ENCODE measurements around the gene SIX6. TPM values are rescaled to one million over a fixed set of nuclear protein-coding genes. Genes with fewer than 3 reads are reported as not detected.

The SIX6 gene
- polyA plus RNA-seq, 1 experiment, result not detected

DNA sequence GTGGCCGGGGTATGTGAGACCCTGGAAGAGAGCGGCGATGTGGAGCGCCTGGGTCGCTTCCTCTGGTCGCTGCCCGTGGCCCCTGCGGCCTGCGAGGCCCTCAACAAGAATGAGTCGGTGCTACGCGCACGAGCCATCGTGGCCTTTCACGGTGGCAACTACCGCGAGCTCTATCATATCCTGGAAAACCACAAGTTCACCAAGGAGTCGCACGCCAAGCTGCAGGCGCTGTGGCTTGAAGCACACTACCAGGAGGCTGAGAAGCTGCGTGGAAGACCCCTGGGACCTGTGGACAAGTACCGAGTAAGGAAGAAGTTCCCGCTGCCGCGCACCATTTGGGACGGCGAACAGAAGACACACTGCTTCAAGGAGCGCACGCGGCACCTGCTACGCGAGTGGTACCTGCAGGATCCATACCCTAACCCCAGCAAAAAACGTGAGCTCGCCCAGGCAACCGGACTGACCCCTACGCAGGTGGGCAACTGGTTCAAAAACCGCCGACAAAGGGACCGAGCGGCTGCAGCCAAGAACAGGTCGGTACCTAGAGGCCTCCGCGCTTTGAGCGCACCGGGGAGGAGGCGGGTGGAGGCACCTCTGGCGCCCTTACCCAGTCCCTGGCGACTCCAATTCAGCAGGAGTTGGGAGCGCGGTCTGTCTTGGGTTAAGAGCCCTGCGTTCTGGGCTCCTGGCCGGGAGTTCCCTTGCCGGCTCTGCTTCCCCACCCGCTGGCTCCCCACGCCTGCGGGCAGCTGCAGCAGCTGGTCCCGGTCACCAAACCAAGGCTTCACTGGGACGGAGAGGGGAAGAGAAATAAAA is 700 bp downstream of the SIX6 start:
- Histone ChIP-seq H3K27me3 (ENCODE audit: control insufficient read depth, insufficient read depth, low read length) (peaks cover 70% of the 10 kb centered on the region), H3K36me3 (ENCODE audit: control insufficient read depth, insufficient read depth, low read length) (no peaks in the 10 kb centered on the region), H3K4me3 (ENCODE audit: low read depth, low read length) (no peak overlapping the region)
- ChIA-PET POLR2A (no interaction called here), CTCF (no interaction called here)
- DNase-seq (ENCODE audit: low read depth), result no peak
- TF ChIP-seq, protein P1, sequence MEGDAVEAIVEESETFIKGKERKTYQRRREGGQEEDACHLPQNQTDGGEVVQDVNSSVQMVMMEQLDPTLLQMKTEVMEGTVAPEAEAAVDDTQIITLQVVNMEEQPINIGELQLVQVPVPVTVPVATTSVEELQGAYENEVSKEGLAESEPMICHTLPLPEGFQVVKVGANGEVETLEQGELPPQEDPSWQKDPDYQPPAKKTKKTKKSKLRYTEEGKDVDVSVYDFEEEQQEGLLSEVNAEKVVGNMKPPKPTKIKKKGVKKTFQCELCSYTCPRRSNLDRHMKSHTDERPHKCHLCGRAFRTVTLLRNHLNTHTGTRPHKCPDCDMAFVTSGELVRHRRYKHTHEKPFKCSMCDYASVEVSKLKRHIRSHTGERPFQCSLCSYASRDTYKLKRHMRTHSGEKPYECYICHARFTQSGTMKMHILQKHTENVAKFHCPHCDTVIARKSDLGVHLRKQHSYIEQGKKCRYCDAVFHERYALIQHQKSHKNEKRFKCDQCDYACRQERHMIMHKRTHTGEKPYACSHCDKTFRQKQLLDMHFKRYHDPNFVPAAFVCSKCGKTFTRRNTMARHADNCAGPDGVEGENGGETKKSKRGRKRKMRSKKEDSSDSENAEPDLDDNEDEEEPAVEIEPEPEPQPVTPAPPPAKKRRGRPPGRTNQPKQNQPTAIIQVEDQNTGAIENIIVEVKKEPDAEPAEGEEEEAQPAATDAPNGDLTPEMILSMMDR (IDR thresholded peaks at IDR 0.05; ENCODE audit: insufficient read depth, low read depth, low read length), result no peak

DNA sequence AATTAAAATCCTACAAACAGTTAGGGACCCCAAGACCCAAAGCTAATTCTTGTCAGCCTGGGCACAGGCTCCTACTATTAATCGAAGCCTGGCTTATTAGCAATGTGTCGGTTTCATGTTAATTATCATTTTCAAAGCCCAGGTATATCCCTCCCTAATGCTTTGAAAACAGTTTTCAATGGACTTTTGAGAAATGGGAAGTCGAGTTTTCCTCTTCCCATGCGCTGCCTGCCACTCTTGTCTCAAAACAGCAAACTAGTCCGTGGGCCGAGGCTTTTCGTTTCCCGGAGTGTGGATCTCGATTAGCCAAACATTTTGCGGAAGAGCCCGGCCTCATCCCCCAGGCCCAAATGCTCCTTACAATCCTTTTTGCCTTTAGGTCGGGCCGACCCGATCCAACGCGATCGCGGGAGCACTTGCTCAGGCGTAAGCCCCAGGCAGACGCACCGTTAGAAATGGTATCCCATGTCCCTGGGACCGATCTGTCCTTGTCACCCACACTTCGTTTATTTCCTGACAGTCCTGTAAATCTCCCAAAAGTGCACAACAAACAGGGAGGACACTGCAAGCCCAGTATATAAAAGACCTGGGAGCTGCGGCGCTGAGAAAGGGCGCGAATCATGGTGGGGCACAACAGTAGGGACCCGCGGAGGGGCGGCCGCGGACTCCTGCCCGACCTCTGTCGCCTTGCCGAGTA is 1.5 kb downstream of the SIX6 start:
- H3K27me3 ChIP-seq (ENCODE audit: control insufficient read depth, insufficient read depth, low read length), result peaks cover 73% of the 10 kb centered on the region
- TF ChIP-seq, protein P1 (IDR thresholded peaks at IDR 0.05; ENCODE audit: insufficient read depth, low read depth, low read length), result no peak
- ChIA-PET POLR2A (no interaction called here), CTCF (no interaction called here)
- H3K36me3 ChIP-seq (ENCODE audit: control insufficient read depth, insufficient read depth, low read length), result no peaks in the 10 kb centered on the region
- no peak for DNase-seq (ENCODE audit: low read depth)
- no peak overlapping the region for H3K4me3 ChIP-seq (ENCODE audit: low read depth, low read length)

DNA sequence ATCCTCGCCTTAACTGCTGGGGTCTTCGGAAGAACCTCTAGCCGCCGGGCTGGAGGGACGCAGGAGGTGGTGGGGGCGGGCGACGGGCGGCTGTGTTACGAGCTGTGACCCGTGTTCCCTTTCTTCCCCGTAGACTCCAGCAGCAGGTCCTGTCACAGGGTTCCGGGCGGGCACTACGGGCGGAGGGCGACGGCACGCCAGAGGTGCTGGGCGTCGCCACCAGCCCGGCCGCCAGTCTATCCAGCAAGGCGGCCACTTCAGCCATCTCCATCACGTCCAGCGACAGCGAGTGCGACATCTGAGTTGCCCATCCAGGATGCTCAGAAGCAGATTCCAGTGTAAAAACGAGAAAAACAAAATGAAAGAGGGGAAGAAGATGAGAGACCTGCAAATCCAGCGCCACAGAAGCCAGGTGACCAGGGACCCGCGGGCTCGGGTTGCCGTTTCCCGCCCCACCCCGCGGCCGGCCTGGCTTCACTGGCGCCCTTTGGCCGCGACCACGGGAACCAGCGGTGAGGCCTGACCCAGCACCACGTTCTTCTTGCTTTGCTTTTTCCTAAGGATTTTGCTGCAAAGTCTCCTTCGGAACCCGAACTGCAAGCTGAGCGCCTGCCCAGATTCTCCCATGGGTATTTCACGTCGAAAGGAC is 2.1 kb downstream of the SIX6 start:
- TF ChIP-seq, protein P1 (IDR thresholded peaks at IDR 0.05; ENCODE audit: insufficient read depth, low read depth, low read length), result no peak
- peaks cover 69% of the 10 kb centered on the region for H3K27me3 ChIP-seq (ENCODE audit: control insufficient read depth, insufficient read depth, low read length)
- H3K4me3 ChIP-seq (ENCODE audit: low read depth, low read length), result no peak overlapping the region
- ChIA-PET CTCF (interaction anchor here (0.6 to 1.1 kb wide), 3 partner anchors 11 to 449 kb away, joined by 3 read pairs; no protein-coding TSS in a partner anchor), POLR2A (no interaction called here)
- DNase-seq (ENCODE audit: low read depth), result no peak
- H3K36me3 ChIP-seq (ENCODE audit: control insufficient read depth, insufficient read depth, low read length), result no peaks in the 10 kb centered on the region

DNA sequence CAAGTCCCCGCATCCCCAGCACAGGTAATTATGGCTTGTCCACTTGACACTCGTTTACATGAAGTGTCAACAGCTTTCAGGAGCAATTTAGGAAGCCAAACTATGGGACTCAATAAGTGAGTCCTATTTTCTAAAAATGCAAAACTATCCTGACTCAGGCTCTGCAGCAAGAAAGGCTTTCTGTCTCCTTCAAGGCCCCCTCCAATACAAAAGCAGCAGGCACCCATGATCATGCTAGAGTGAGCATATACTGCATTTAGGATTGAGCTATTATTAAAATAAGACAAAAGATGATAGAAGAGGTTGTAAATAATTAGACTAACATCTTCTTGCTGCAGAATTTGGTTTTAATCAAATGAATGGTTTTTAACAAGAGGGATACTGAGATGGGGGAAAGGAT is 3.2 kb downstream of the SIX6 start:
- Histone ChIP-seq H3K4me3 (ENCODE audit: low read depth, low read length) (no peak overlapping the region), H3K27me3 (ENCODE audit: control insufficient read depth, insufficient read depth, low read length) (peaks cover 67% of the 10 kb centered on the region), H3K36me3 (ENCODE audit: control insufficient read depth, insufficient read depth, low read length) (no peaks in the 10 kb centered on the region)
- CTCF ChIA-PET, result interaction anchor here (1.0 kb wide), 1 partner anchor 30 kb away, joined by 3 read pairs; no protein-coding TSS in a partner anchor
- POLR2A ChIA-PET, result no interaction called here
- TF ChIP-seq, protein P1 (IDR thresholded peaks at IDR 0.05; ENCODE audit: insufficient read depth, low read depth, low read length), result no peak
- no peak for DNase-seq (ENCODE audit: low read depth)

DNA sequence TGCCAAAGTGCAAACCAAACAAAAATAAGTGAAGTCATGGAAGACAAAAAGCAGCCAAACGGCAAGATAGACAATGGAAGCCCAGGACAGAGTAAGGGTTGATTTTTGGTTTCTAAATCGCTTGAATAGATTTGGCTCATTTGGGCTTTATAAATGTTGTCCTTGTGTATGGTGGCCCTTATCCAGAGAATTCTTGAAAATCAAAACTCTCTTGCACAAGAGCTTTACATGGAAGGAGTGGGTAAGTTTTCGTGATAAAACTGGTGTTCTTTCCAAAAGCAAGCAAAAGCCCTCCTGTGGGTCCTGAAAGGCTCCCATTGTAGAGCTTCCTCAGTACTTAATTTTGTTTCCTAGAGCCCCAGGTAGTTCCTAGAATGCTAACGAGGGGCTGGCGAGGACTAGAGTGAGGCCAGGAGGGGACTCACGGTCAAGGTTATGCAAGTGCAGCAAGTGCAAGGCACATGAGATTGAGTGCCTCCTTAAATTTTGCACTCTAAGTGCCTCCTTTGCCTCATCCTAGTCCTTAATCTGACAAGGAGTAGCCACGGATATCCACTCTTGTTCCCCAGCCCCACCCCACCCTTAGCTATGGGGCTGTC is 4.1 kb downstream of the SIX6 start:
- ChIA-PET POLR2A (no interaction called here), CTCF (no interaction called here)
- TF ChIP-seq, protein P1 (IDR thresholded peaks at IDR 0.05; ENCODE audit: insufficient read depth, low read depth, low read length), result no peak
- H3K4me3 ChIP-seq (ENCODE audit: low read depth, low read length), result no peak overlapping the region
- no peaks in the 10 kb centered on the region for H3K36me3 ChIP-seq (ENCODE audit: control insufficient read depth, insufficient read depth, low read length)
- no peak for DNase-seq (ENCODE audit: low read depth)
- peaks cover 59% of the 10 kb centered on the region for H3K27me3 ChIP-seq (ENCODE audit: control insufficient read depth, insufficient read depth, low read length)
